Ovary (tissue), 9 donors: ENCODE measurements around the gene ZDHHC22. TPM values are rescaled to one million over a fixed set of nuclear protein-coding genes. Genes with fewer than 3 reads are reported as not detected.

Experiments used
- DNase-seq, 5 donors: peaks; one replicate each; pipeline ENCODE4 v3.0.0-alpha.2; 2019 to 2020
- H3K27ac ChIP-seq, 2 donors: fragments of 200-600 bp; one replicate each; pipeline versions ENCODE4 v1.5.1 to v1.8.0; 2019 to 2022
- H3K27me3 ChIP-seq: fragments of 200-600 bp; one replicate; pipeline ENCODE4 v1.8.0; 2022
- H3K36me3 ChIP-seq: fragments of 200-600 bp; sonication (generic); one replicate; pipeline ENCODE4 v1.5.1; 2019
- H3K4me1 ChIP-seq: one replicate; pipeline ENCODE4 v1.8.1; 2013; ENCODE audit warnings: mild to moderate bottlenecking, moderate library complexity; ENCODE audit not compliant: insufficient read depth
- H3K4me3 ChIP-seq: fragments of 200-600 bp; sonication (generic); one replicate; pipeline ENCODE4 v1.5.1; 2017
- H3K9me3 ChIP-seq, 2 donors: fragments of 200-600 bp in 1 of 2; sonication (generic) in 1 of 2; one replicate each; pipeline versions ENCODE4 v1.5.1 to v1.8.1; 2013 to 2019; ENCODE audit warnings: mild to moderate bottlenecking in 1 of 2, moderate library complexity in 1 of 2
- EP300 ChIP-seq: sonication (generic); formaldehyde crosslinking; IDR thresholded peaks from one replicate; pipeline ENCODE4 v1.6.1; 2017; ENCODE audit warnings: antibody characterized with exemption
- POLR2A ChIP-seq: fragments of 450-650 bp; IDR thresholded peaks from one replicate; pipeline ENCODE4 v1.6.1; 2017; ENCODE audit warnings: antibody characterized with exemption, mild to moderate bottlenecking, moderate library complexity
- WGBS, 3 donors: extraction: QIAGEN DNeasy Blood & Tissue Kit in 1 of 3; methylation state at CpG; one replicate each; pipeline versions ENCODE4 v1.1.5 to v1.1.7; 2013 to 2017; 5-methylcytosine and 5-hydroxymethylcytosine counted together
- intact Hi-C, 4 donors: fragments of 100-400 bp; cut with DNase I; formaldehyde crosslinking; loops; one replicate each; pipeline versions ENCODE4 v1.11.0 to v1.15.1; 2022 to 2023
- polyA plus RNA-seq, 2 donors: library from polyadenylated mRNA; stranded (reverse); fragments of 200-250 nt in 1 of 2; fragments of 350-450 nt in 1 of 2; fragmentation: Illumina TruSeq in 1 of 2; extraction: RNeasy Lipid Tissue Mini Kit (QIAGEN cat#74804) in 1 of 2; gene quantifications; one replicate each; pipeline ENCODE4 v1.2.3, GENCODE V29; 2013 to 2014
- total RNA-seq, 7 donors: library from RNA; depleted of rRNA in 2 of 7; stranded (reverse); fragments of >200 nt in 2 of 7; fragmentation: NEBNext Ultra II Directional in 3 of 7; extraction: Animal tissue kit (Norgen Biotek cat#: 25700) in 3 of 7; gene quantifications; one replicate each; pipeline versions ENCODE4 v1.1.0 to v1.2.4, GENCODE V29; 2016 to 2023
- TF ChIP-seq, protein P1 (sequence below), 3 donors: fragments of 450-650 bp in 2 of 3; fragments of 200-600 bp in 1 of 3; IDR thresholded peaks; one replicate each; pipeline versions ENCODE4 v1.5.1 to v1.8.0; 2016 to 2022; ENCODE audit warnings: antibody characterized with exemption in 3 of 3, mild to moderate bottlenecking in 1 of 3
- donor health status: DM: no; HTN: no; CAD: no; lungs with moderate emphysema.
- donor health status: DM: no; HTN: no; CAD: no.
- donor health status: Bipolar disorder and iron deficiency.
- donor health status: DM: yes; HTN: yes; CAD: no.
- donor health status: DM: no; HTN: no; CAD: no.
- donor health status: DM: yes; HTN: yes; CAD: no.

Gene ZDHHC22
- total and polyA plus RNA-seq, 9 donors, result 0.02 TPM; not detected in 8

DNA sequence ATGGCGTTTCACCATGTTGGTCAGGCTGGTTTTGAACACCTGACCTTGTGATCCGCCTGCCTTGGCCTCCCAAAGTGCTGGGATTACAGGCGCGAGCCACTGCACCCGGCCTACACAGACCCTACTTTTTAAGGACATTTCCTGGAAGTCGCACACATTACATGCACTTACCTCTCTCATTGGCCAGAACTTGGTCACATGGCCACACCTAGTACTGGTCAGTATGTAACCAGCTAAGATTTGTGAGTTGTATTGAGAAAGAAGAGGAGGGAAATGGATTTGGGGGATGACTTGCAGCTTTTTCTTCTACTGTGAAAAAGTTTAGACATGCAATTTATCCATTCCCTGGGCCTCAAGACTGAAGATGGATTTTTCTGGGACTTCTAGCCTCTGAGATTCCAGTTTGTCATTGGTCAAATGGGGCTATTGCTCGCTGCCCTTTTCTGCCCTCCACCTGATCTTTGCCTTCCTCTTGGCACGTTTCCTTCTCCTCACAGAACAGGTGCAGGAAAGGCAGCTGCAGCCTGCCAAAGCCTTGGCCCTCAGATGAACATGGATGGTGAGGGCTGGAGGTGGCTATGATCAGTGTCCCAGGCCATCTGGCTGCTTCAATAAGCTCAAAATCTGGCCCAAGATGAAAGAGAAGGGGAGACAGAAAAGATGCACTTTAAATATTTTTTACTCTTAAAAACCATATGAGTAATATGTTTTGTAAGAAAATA is 7.1 kb upstream of the ZDHHC22 start:
- H3K4me1 ChIP-seq, result no peaks in the 10 kb centered on the region
- H3K27ac ChIP-seq, result no peak overlapping the region
- H3K36me3 ChIP-seq, result no peaks in the 10 kb centered on the region
- H3K27me3 ChIP-seq, result no peaks in the 10 kb centered on the region
- DNase-seq, result no peak
- no peak for TF ChIP-seq POLR2A
- TF ChIP-seq, protein P1, sequence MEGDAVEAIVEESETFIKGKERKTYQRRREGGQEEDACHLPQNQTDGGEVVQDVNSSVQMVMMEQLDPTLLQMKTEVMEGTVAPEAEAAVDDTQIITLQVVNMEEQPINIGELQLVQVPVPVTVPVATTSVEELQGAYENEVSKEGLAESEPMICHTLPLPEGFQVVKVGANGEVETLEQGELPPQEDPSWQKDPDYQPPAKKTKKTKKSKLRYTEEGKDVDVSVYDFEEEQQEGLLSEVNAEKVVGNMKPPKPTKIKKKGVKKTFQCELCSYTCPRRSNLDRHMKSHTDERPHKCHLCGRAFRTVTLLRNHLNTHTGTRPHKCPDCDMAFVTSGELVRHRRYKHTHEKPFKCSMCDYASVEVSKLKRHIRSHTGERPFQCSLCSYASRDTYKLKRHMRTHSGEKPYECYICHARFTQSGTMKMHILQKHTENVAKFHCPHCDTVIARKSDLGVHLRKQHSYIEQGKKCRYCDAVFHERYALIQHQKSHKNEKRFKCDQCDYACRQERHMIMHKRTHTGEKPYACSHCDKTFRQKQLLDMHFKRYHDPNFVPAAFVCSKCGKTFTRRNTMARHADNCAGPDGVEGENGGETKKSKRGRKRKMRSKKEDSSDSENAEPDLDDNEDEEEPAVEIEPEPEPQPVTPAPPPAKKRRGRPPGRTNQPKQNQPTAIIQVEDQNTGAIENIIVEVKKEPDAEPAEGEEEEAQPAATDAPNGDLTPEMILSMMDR (IDR thresholded peaks at IDR 0.05), result no peak
- no peak for TF ChIP-seq EP300
- no peak overlapping the region for H3K4me3 ChIP-seq
- WGBS, 3 donors, result 60 to 70% (median 68%) methylated on average over 8 of the region's 8 CpGs
- no peaks in the 10 kb centered on the region for H3K9me3 ChIP-seq
- intact Hi-C loops, result no loop called here

- intact Hi-C loops, result no loop called here
- no peak for DNase-seq
- H3K27me3 ChIP-seq, result no peaks in the 10 kb centered on the region
- peaks cover 1% of the 10 kb centered on the region for H3K4me1 ChIP-seq
- H3K9me3 ChIP-seq, result no peaks in the 10 kb centered on the region
- no peaks in the 10 kb centered on the region for H3K36me3 ChIP-seq
- 3 to 6% (median 3%) methylated on average over 10 of the region's 10 CpGs for WGBS, 3 donors
- TF ChIP-seq EP300, result no peak
- TF ChIP-seq, protein P1 (IDR thresholded peaks at IDR 0.05), result no peak
- no peak for TF ChIP-seq POLR2A
- H3K27ac ChIP-seq, result no peak overlapping the region
- H3K4me3 ChIP-seq, result no peak overlapping the region
Observed at GRCh38 chr14:77145975-77146740, 4.6 kb upstream of the ZDHHC22 start.

DNA sequence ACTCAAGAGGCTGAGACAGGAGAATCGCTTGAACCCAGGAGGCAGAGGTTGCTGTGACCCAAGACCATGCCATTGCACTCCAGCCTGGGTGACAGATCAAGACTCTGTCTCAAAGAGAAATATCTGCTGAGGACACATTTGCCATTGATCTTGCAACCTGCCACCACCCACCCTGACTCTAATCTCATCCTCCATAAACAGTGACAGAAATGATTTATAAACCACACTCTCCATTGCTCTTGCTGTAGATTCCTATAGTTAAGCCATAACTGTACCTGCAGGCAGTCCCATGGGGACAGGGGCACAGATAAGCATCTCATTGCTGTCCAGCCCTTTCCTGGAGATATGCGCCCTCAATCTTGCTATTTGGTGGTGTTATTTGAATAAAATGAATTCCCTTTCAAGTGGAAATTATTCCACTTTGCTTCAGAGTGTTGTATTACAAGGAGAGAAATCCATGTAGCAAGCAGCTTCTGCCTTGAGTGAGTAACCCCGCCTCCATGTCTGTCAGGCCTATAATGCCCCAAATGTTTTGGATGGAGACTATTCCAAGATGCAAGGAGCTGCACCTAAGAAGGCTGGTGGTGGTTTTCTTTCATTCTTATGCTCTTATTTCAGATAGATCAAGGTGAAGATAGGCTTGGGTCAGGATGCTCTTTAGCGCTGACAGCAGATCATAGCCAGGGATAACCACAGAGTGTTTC is 3.0 kb upstream of the ZDHHC22 start:
- H3K27me3 ChIP-seq, result no peaks in the 10 kb centered on the region
- peaks cover 4% of the 10 kb centered on the region for H3K4me1 ChIP-seq
- DNase-seq, result no peak
- H3K9me3 ChIP-seq, result no peaks in the 10 kb centered on the region
- no peak overlapping the region for H3K27ac ChIP-seq
- no peaks in the 10 kb centered on the region for H3K36me3 ChIP-seq
- no peak overlapping the region for H3K4me3 ChIP-seq
- intact Hi-C loops, result no loop called here
- no peak for TF ChIP-seq EP300
- TF ChIP-seq POLR2A, result no peak
- TF ChIP-seq, protein P1 (IDR thresholded peaks at IDR 0.05), result no peak
- WGBS, 3 donors, result 61 to 73% (median 68%) methylated on average over 4 of the region's 4 CpGs

GRCh38 chr14:77143071-77143470 is 1.5 kb upstream of the ZDHHC22 start:
- TF ChIP-seq POLR2A (no peak), EP300 (no peak)
- TF ChIP-seq, protein P1 (IDR thresholded peaks at IDR 0.05), result no peak
- H3K27ac ChIP-seq, result no peak overlapping the region
- no peak for DNase-seq
- intact Hi-C loops, result no loop called here
- H3K36me3 ChIP-seq, result no peaks in the 10 kb centered on the region
- H3K9me3 ChIP-seq, result no peaks in the 10 kb centered on the region
- peaks cover 4% of the 10 kb centered on the region for H3K4me1 ChIP-seq
- H3K4me3 ChIP-seq, result no peak overlapping the region
- WGBS, 3 donors, result 7 to 12% (median 11%) methylated on average over 4 of the region's 4 CpGs
- no peaks in the 10 kb centered on the region for H3K27me3 ChIP-seq
